Testis (tissue), 2 donors: ENCODE measurements around the gene HOXD3.

Experiments
- CTCF ChIP-seq, 3 experiments: fragments of 450-650 bp in 2 of 3; fragments of 200-600 bp in 1 of 3; sonication (generic) in 1 of 3; IDR thresholded peaks; one replicate each; pipeline ENCODE4 v1.5.1; 2016 to 2019; ENCODE audit warnings: antibody characterized with exemption in 3 of 3, mild to moderate bottlenecking in 2 of 3, moderate library complexity in 1 of 3
- POLR2A ChIP-seq: fragments of 450-650 bp; IDR thresholded peaks from one replicate; pipeline ENCODE4 v1.6.1; 2017; ENCODE audit warnings: antibody characterized with exemption, mild to moderate bottlenecking, moderate library complexity

GRCh38 chr2:176140513-176141317 is 16.4 kb upstream of the HOXD3 start:
- TF ChIP-seq CTCF (IDR thresholded peaks at IDR 0.05) (peak; percentile 91 to 98 (median 97)), POLR2A (no peak)
